ENCODE results near the gene JMJD7. TPM values are rescaled to one million over a fixed set of nuclear protein-coding genes. Genes with fewer than 3 reads are reported as not detected.

Gene JMJD7
- total and polyA plus RNA-seq, 5 donors from 2014 or later = 17.0 to 42.2 (median 25.9) TPM

- Histone ChIP-seq H3K36me3 (ENCODE audit: control insufficient read depth, insufficient read depth, low read length) (peaks cover 24% of the 10 kb centered on the region), H3K9me3 (ENCODE audit: control insufficient read depth in 2 of 2, low read length in 2 of 2) (no peaks in the 10 kb centered on the region), H3K27ac (ENCODE audit: insufficient read depth, low read length, poor library complexity, severe bottlenecking) (no peak overlapping the region), H3K27me3 (ENCODE audit: control insufficient read depth, insufficient read depth, low read length) (no peaks in the 10 kb centered on the region), H3K4me1 (ENCODE audit: control insufficient read depth, insufficient read depth, low read length, poor library complexity, severe bottlenecking) (no peaks in the 10 kb centered on the region), H3K4me3 (ENCODE audit: low read depth, low read length) (no peak overlapping the region)
- DNase-seq = no peak
- Mint-ChIP-seq H3K4me1 (peaks cover 0 to 5% (median 0%) of the 10 kb centered on the region in 4 donors), H3K36me3 (peaks cover 5% of the 10 kb centered on the region), H3K27me3 (no peaks in the 10 kb centered on the region), H3K9me3 (no peaks in the 10 kb centered on the region), H3K4me3 (no peak overlapping the region), H3K27ac (no peak overlapping the region)
- ATAC-seq (ENCODE audit: low read depth in 2 of 2) = no peak
Observed at GRCh38 chr15:41841131-41841530, 13.2 kb downstream of the JMJD7 start.

DNA sequence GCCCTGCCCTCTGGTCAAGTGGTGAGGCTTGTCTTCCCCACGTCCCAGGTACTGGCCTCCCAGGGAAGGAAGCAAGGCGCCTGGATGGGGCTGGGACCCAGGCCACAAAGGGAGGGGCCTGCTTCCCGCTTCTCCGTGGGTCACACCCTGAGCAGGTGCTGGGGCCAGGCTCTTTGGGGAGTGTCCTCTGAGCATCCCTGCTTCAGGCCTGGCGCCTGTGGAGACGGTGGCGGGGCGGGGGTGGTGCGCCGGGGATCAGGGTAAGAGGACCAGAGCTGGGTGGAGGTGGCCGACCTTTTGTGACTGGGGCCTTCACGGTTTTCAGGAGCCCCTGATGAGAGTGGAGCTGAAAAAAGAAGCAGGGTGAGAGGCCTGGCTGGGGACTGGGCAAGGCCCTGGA is 14.3 kb downstream of the JMJD7 start:
- no peak overlapping the region for H3K27ac ChIP-seq (ENCODE audit: insufficient read depth, low read length, poor library complexity, severe bottlenecking)
- Mint-ChIP-seq H3K4me3 (no peak overlapping the region), H3K27ac (no peak overlapping the region), H3K27me3 (no peaks in the 10 kb centered on the region), H3K36me3 (peaks cover 2% of the 10 kb centered on the region), H3K9me3 (no peaks in the 10 kb centered on the region), H3K4me1 (peaks cover 0 to 2% (median 0%) of the 10 kb centered on the region in 4 donors)
- no peaks in the 10 kb centered on the region for H3K9me3 ChIP-seq (ENCODE audit: control insufficient read depth in 2 of 2, low read length in 2 of 2)
- ATAC-seq (ENCODE audit: low read depth in 2 of 2) (no peak), DNase-seq (no peak)
- H3K4me3 ChIP-seq (ENCODE audit: low read depth, low read length) = no peak overlapping the region
- H3K4me1 ChIP-seq (ENCODE audit: control insufficient read depth, insufficient read depth, low read length, poor library complexity, severe bottlenecking) = no peaks in the 10 kb centered on the region
- H3K36me3 ChIP-seq (ENCODE audit: control insufficient read depth, insufficient read depth, low read length) = peaks cover 34% of the 10 kb centered on the region
- no peaks in the 10 kb centered on the region for H3K27me3 ChIP-seq (ENCODE audit: control insufficient read depth, insufficient read depth, low read length)

DNA sequence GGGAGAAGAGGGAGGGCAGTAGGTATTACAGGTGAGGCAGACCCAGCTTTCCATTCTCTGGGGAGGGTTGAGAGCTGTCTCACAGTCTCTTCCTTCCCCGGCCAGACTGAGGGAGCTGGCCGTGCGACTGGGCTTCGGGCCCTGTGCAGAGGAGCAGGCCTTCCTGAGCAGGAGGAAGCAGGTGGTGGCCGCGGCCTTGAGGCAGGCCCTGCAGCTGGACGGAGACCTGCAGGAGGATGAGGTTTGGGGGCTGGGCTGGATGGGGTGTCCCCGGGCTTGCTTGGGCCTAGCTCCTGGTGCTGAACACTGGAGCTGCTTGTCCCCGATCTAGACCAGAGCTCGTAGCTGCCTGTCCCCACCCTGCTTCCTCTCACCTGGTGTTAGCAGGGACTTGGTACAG is 15.7 kb downstream of the JMJD7 start:
- H3K4me1 ChIP-seq (ENCODE audit: control insufficient read depth, insufficient read depth, low read length, poor library complexity, severe bottlenecking) = no peaks in the 10 kb centered on the region
- Mint-ChIP-seq H3K4me3 (peak overlapping the region in 1 of 4 donors; percentile 27), H3K9me3 (no peaks in the 10 kb centered on the region), H3K27ac (no peak overlapping the region), H3K4me1 (peaks cover 0 to 3% (median under 1%) of the 10 kb centered on the region in 4 donors), H3K36me3 (peaks cover 5% of the 10 kb centered on the region), H3K27me3 (no peaks in the 10 kb centered on the region)
- peaks cover 39% of the 10 kb centered on the region for H3K36me3 ChIP-seq (ENCODE audit: control insufficient read depth, insufficient read depth, low read length)
- no peak for ATAC-seq (ENCODE audit: low read depth in 2 of 2)
- H3K4me3 ChIP-seq (ENCODE audit: low read depth, low read length) = no peak overlapping the region
- no peaks in the 10 kb centered on the region for H3K9me3 ChIP-seq (ENCODE audit: control insufficient read depth in 2 of 2, low read length in 2 of 2)
- no peak overlapping the region for H3K27ac ChIP-seq (ENCODE audit: insufficient read depth, low read length, poor library complexity, severe bottlenecking)
- DNase-seq = no peak
- H3K27me3 ChIP-seq (ENCODE audit: control insufficient read depth, insufficient read depth, low read length) = no peaks in the 10 kb centered on the region

GRCh38 chr15:41844814-41845213 is 16.9 kb downstream of the JMJD7 start:
- no peak for DNase-seq
- Histone ChIP-seq H3K4me3 (ENCODE audit: low read depth, low read length) (no peak overlapping the region), H3K27ac (ENCODE audit: insufficient read depth, low read length, poor library complexity, severe bottlenecking) (no peak overlapping the region), H3K36me3 (ENCODE audit: control insufficient read depth, insufficient read depth, low read length) (peaks cover 39% of the 10 kb centered on the region), H3K27me3 (ENCODE audit: control insufficient read depth, insufficient read depth, low read length) (no peaks in the 10 kb centered on the region), H3K4me1 (ENCODE audit: control insufficient read depth, insufficient read depth, low read length, poor library complexity, severe bottlenecking) (no peaks in the 10 kb centered on the region), H3K9me3 (ENCODE audit: control insufficient read depth in 2 of 2, low read length in 2 of 2) (no peaks in the 10 kb centered on the region)
- no peak for ATAC-seq (ENCODE audit: low read depth in 2 of 2)
- no peaks in the 10 kb centered on the region for H3K9me3 Mint-ChIP-seq
- no peaks in the 10 kb centered on the region for H3K27me3 Mint-ChIP-seq
- no peak overlapping the region for H3K4me3 Mint-ChIP-seq
- peaks cover 7% of the 10 kb centered on the region for H3K36me3 Mint-ChIP-seq
- peaks cover 0 to 3% (median under 1%) of the 10 kb centered on the region in 4 donors for H3K4me1 Mint-ChIP-seq
- H3K27ac Mint-ChIP-seq = no peak overlapping the region

- Mint-ChIP-seq H3K4me1 (peaks cover 0 to 4% (median 2%) of the 10 kb centered on the region in 4 donors), H3K4me3 (no peak overlapping the region), H3K36me3 (peaks cover 7% of the 10 kb centered on the region), H3K27me3 (no peaks in the 10 kb centered on the region), H3K9me3 (no peaks in the 10 kb centered on the region), H3K27ac (peak overlapping the region in 1 of 3 donors; percentile 86)
- Histone ChIP-seq H3K27ac (ENCODE audit: insufficient read depth, low read length, poor library complexity, severe bottlenecking) (no peak overlapping the region), H3K27me3 (ENCODE audit: control insufficient read depth, insufficient read depth, low read length) (no peaks in the 10 kb centered on the region), H3K4me1 (ENCODE audit: control insufficient read depth, insufficient read depth, low read length, poor library complexity, severe bottlenecking) (no peaks in the 10 kb centered on the region), H3K9me3 (ENCODE audit: control insufficient read depth in 2 of 2, low read length in 2 of 2) (no peaks in the 10 kb centered on the region), H3K36me3 (ENCODE audit: control insufficient read depth, insufficient read depth, low read length) (peaks cover 37% of the 10 kb centered on the region), H3K4me3 (ENCODE audit: low read depth, low read length) (no peak overlapping the region)
- ATAC-seq (ENCODE audit: low read depth in 2 of 2) (no peak), DNase-seq (no peak)
Observed at GRCh38 chr15:41847206-41847605, 19.3 kb downstream of the JMJD7 start.

GRCh38 chr15:41847981-41848380 is 20.1 kb downstream of the JMJD7 start:
- Histone ChIP-seq H3K27ac (ENCODE audit: insufficient read depth, low read length, poor library complexity, severe bottlenecking) (no peak overlapping the region), H3K4me1 (ENCODE audit: control insufficient read depth, insufficient read depth, low read length, poor library complexity, severe bottlenecking) (no peaks in the 10 kb centered on the region), H3K36me3 (ENCODE audit: control insufficient read depth, insufficient read depth, low read length) (peaks cover 37% of the 10 kb centered on the region), H3K9me3 (ENCODE audit: control insufficient read depth in 2 of 2, low read length in 2 of 2) (no peaks in the 10 kb centered on the region), H3K4me3 (ENCODE audit: low read depth, low read length) (no peak overlapping the region), H3K27me3 (ENCODE audit: control insufficient read depth, insufficient read depth, low read length) (no peaks in the 10 kb centered on the region)
- no peak for ATAC-seq (ENCODE audit: low read depth in 2 of 2)
- Mint-ChIP-seq H3K36me3 (peaks cover 7% of the 10 kb centered on the region), H3K4me3 (no peak overlapping the region), H3K4me1 (peaks cover 0 to 4% (median 2%) of the 10 kb centered on the region in 4 donors), H3K27ac (peak overlapping the region in 1 of 3 donors; percentile 31), H3K27me3 (no peaks in the 10 kb centered on the region), H3K9me3 (no peaks in the 10 kb centered on the region)
- no peak for DNase-seq

DNA sequence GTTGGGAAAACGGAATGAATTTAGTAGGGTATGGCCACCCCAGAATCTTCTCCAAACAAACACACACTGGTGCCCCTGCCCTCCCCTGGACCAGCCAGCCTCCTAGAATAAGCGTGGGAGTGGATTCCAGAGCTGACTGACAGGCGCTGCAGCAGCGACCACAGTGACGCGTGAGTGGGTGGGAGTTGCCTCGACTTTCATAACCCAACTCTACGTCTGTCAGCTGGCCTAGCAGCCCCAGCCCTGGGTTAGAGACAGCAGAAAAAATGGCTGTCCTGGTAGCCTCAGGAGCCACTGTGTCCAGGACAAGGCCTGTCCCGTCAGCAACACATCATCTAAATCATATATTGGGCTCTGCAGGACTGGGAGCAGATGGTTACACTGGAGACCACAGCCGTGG is 20.7 kb downstream of the JMJD7 start:
- no peaks in the 10 kb centered on the region for H3K4me1 ChIP-seq (ENCODE audit: control insufficient read depth, insufficient read depth, low read length, poor library complexity, severe bottlenecking)
- H3K27ac Mint-ChIP-seq = peak overlapping the region in 1 of 3 donors; percentile 31

DNA sequence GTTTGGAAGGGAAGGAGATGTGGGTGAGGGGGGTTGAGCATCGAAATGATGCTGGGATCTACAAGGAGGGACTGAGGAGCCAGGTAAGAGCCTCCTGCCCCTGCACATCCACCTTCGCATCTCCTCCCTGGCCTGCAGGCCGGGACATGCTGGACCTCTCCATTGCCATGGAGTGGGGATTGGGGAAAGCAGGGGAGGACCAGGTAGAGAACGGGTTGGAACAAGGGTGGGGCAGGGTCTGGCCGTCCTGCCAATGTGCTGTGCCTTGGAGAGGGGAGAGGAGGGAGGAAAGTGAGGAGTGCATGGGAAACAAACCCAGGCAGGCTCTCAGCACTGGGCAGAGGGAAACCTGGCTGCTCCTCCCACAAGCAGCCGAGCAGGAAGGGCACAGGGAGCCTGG is 21.3 kb downstream of the JMJD7 start:
- ATAC-seq (ENCODE audit: low read depth in 2 of 2) (no peak), DNase-seq (no peak)
- no peaks in the 10 kb centered on the region for H3K9me3 ChIP-seq (ENCODE audit: control insufficient read depth in 2 of 2, low read length in 2 of 2)
- no peak overlapping the region for H3K4me3 ChIP-seq (ENCODE audit: low read depth, low read length)
- no peaks in the 10 kb centered on the region for H3K27me3 Mint-ChIP-seq
- H3K4me1 Mint-ChIP-seq = peaks cover 0 to 4% (median 2%) of the 10 kb centered on the region in 4 donors
- H3K4me1 ChIP-seq (ENCODE audit: control insufficient read depth, insufficient read depth, low read length, poor library complexity, severe bottlenecking) = no peaks in the 10 kb centered on the region
- no peak overlapping the region for H3K27ac ChIP-seq (ENCODE audit: insufficient read depth, low read length, poor library complexity, severe bottlenecking)
- H3K4me3 Mint-ChIP-seq = no peak overlapping the region
- H3K27ac Mint-ChIP-seq = peak overlapping the region in 1 of 3 donors; percentile 68
- H3K36me3 Mint-ChIP-seq = peaks cover 7% of the 10 kb centered on the region
- H3K9me3 Mint-ChIP-seq = no peaks in the 10 kb centered on the region
- peaks cover 30% of the 10 kb centered on the region for H3K36me3 ChIP-seq (ENCODE audit: control insufficient read depth, insufficient read depth, low read length)
- no peaks in the 10 kb centered on the region for H3K27me3 ChIP-seq (ENCODE audit: control insufficient read depth, insufficient read depth, low read length)

More for the DNA sequence above, 20.7 kb downstream of the JMJD7 start:
- Histone ChIP-seq H3K36me3 (ENCODE audit: control insufficient read depth, insufficient read depth, low read length) (peaks cover 31% of the 10 kb centered on the region), H3K27ac (ENCODE audit: insufficient read depth, low read length, poor library complexity, severe bottlenecking) (no peak overlapping the region), H3K9me3 (ENCODE audit: control insufficient read depth in 2 of 2, low read length in 2 of 2) (no peaks in the 10 kb centered on the region), H3K4me3 (ENCODE audit: low read depth, low read length) (no peak overlapping the region), H3K27me3 (ENCODE audit: control insufficient read depth, insufficient read depth, low read length) (no peaks in the 10 kb centered on the region)
- DNase-seq = no peak
- H3K27me3 Mint-ChIP-seq = no peaks in the 10 kb centered on the region
- no peak overlapping the region for H3K4me3 Mint-ChIP-seq
- peaks cover 7% of the 10 kb centered on the region for H3K36me3 Mint-ChIP-seq
- ATAC-seq (ENCODE audit: low read depth in 2 of 2) = no peak
- peaks cover 0 to 4% (median 2%) of the 10 kb centered on the region in 4 donors for H3K4me1 Mint-ChIP-seq
- H3K9me3 Mint-ChIP-seq = no peaks in the 10 kb centered on the region
